Stimulated activated naive CD8-positive, alpha-beta T cell treated with anti-CD3 and anti-CD28 coated beads, Interleukin-15, amount 100 ng/mL, for 72 hours (primary cell): ENCODE data around the gene FALEC.

Experiments used
- ATAC-seq: fragments of 150-1000 bp; cut with Tn5 transposase; 2 replicates; pipeline ENCODE4 v1.10.0; 2021; ENCODE audit warnings: mild to moderate bottlenecking, moderate library complexity
- DNase-seq, 2 donors: peaks; one replicate each; pipeline ENCODE4 v3.0.0; 2021 to 2022
- H3K27ac Mint-ChIP-seq, 2 donors: one replicate each; pipeline ENCODE4 v1.8.0; 2022; ENCODE audit warnings: mild to moderate bottlenecking in 2 of 2, mixed read lengths in 2 of 2, moderate library complexity in 2 of 2
- H3K27me3 Mint-ChIP-seq: one replicate; pipeline ENCODE4 v1.8.0; 2022; ENCODE audit warnings: mixed read lengths
- H3K4me1 Mint-ChIP-seq: one replicate; pipeline ENCODE4 v1.8.0; 2022; ENCODE audit warnings: mild to moderate bottlenecking, mixed read lengths
- H3K4me3 Mint-ChIP-seq, 2 donors: one replicate each; pipeline ENCODE4 v1.8.0; 2022; ENCODE audit warnings: mild to moderate bottlenecking in 2 of 2, mixed read lengths in 2 of 2, moderate library complexity in 1 of 2
- H3K9me3 Mint-ChIP-seq, 2 donors: one replicate each; pipeline ENCODE4 v1.8.0; 2022; ENCODE audit warnings: mixed read lengths in 2 of 2

The FALEC gene

DNA sequence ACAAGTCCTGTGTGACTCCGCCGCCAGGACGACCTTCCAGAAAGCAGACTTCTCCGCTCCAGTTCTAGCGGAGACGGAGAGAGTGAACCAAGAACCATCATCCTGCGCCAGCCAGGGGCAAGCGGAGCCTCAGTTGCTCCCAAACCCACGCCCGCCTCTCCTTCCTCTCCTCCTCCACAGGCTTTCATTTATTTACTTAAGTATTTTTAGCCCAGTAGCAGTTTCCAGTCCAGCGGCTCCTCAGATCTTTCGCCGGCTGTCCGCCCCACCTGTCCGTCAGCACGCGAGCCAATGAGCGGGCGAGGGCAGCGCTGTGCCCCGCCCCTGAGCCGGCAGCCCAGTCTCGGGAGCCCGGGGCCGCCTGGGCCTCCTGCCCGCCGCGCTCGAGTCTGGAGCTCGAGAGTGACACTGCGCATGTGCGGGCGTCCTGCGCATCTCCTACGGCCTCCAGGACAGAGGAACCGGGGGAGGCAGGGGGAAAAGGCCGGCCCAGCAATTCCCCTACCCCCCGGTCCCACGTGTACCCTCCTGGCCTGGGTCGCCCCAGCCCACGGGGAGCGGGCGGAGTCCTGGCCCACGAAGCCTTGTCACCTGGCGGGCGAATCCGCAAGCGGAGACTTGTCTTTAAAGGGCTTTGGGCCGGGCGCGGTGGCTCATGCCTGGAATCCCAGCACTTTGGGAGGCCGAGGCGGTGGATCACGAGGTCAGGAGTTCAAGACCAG, at the start of gene FALEC:
TSS of gene FALEC (plus strand) at position 425 of the 722 bp plus-strand sequence.
- ATAC-seq (peak; percentile 98), DNase-seq (peak; percentile 93 to 94)
- no peaks in the 10 kb centered on the region for H3K9me3 Mint-ChIP-seq
- peaks cover 25% of the 10 kb centered on the region for H3K4me1 Mint-ChIP-seq
- H3K27ac Mint-ChIP-seq, result peak within 1 kb of the TSS; percentile 47 to 95
- peak within 1 kb of the TSS; percentile 86 to 93 for H3K4me3 Mint-ChIP-seq
- no peaks in the 10 kb centered on the region for H3K27me3 Mint-ChIP-seq

DNA sequence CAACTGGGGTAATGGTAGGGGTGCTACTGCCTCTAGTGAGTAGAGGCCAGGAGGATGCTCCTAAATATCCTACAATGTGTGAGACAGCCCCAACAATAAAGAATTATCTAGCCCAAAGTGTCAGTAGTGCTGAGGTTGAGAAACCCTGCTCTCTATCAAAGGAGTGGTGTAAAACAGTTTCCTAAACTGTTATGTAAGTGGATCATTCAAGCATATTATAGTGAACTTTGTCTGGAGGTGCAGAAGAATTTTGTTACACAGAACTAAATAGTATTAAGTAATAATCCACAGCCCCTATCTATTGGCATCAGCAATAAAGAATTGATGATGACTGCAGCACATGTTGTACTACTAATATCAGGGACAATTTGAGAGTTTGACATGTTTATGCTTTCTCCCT, 48.6 kb upstream of the FALEC start:
- peaks cover 6% of the 10 kb centered on the region for H3K4me1 Mint-ChIP-seq
- H3K4me3 Mint-ChIP-seq, result no peak overlapping the region
- no peak overlapping the region for H3K27ac Mint-ChIP-seq
- DNase-seq, result no peak
- H3K9me3 Mint-ChIP-seq, result no peaks in the 10 kb centered on the region
- no peak for ATAC-seq
- no peaks in the 10 kb centered on the region for H3K27me3 Mint-ChIP-seq

DNA sequence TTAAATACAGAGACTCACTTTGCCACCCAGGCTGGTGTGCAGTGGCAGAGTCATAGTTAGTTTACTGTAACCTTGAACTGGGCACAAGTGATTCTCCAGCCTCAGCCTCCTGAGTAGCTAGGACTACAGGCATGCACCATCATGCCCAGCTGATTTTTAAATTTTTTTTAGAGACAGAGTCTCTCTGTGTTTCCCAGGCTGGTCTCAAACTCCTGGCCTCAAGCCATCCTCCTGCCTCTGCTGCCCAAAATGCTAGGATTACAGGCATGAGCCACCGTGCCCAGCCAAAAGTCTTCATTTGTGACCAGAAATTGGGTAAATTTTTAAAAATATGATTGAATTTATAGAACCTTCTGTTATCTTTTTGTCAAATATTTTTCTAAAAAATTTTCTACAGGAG, 46.3 kb upstream of the FALEC start:
- Mint-ChIP-seq H3K4me1 (peaks cover 3% of the 10 kb centered on the region), H3K4me3 (no peak overlapping the region), H3K9me3 (no peaks in the 10 kb centered on the region), H3K27me3 (no peaks in the 10 kb centered on the region), H3K27ac (no peak overlapping the region)
- DNase-seq, result no peak
- ATAC-seq, result no peak

DNA sequence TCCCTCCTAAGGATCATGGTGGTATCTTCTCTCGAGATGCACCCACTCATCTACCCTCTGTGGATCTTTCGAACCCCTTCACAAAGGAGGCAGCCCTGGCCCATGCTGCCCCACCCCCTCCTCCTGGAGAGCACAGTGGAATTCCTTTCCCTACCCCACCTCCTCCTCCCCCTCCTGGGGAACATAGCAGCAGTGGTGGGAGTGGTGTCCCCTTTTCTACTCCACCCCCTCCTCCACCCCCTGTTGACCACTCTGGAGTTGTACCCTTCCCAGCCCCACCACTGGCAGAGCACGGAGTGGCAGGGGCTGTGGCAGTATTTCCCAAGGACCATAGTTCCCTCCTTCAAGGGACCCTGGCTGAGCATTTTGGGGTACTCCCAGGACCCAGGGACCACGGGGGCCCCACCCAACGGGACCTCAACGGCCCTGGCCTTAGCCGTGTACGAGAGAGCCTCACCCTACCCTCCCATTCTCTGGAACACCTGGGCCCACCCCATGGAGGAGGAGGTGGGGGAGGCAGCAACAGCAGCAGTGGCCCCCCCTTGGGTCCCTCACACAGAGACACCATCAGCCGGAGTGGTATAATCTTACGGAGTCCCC, 42.9 kb upstream of the FALEC start:
- Mint-ChIP-seq H3K4me3 (no peak overlapping the region), H3K4me1 (peaks cover 10% of the 10 kb centered on the region), H3K27me3 (no peaks in the 10 kb centered on the region), H3K9me3 (no peaks in the 10 kb centered on the region), H3K27ac (peak overlapping the region in 1 of 2 donors; percentile 86)
- ATAC-seq (peak; percentile 42), DNase-seq (no peak)

DNA sequence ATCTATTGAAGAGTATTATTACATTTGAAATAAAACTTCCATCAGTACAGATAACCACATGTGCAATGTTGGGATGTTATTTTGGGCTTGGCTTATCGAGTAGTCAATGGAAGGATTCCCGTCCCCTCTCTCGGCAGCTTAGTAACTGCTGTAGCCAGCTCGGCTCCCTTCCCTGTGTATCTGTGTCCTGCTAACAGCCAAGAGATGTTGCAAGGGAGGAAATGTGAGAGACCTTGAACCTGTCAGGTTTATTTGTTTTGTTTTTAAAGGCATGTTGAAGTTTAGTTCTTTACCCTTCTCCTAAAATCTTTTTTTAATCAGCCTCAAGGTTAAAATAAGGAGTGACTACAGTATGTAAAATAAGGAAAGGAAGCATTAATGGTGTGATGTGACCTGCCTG, 41.9 kb upstream of the FALEC start:
- no peaks in the 10 kb centered on the region for H3K9me3 Mint-ChIP-seq
- ATAC-seq (no peak), DNase-seq (no peak)
- no peak overlapping the region for H3K27ac Mint-ChIP-seq
- no peak overlapping the region for H3K4me3 Mint-ChIP-seq
- no peaks in the 10 kb centered on the region for H3K27me3 Mint-ChIP-seq
- H3K4me1 Mint-ChIP-seq, result peaks cover 10% of the 10 kb centered on the region

GRCh38 chr1:150474869-150475268, 40.7 kb upstream of the FALEC start:
- no peak for DNase-seq

GRCh38 chr1:150476754-150477153, 38.8 kb upstream of the FALEC start:
- no peaks in the 10 kb centered on the region for H3K27me3 Mint-ChIP-seq
- DNase-seq, result no peak

More at GRCh38 chr1:150474869-150475268, 40.7 kb upstream of the FALEC start:
- H3K27me3 Mint-ChIP-seq, result no peaks in the 10 kb centered on the region
- H3K4me3 Mint-ChIP-seq, result no peak overlapping the region
- ATAC-seq, result no peak
- H3K9me3 Mint-ChIP-seq, result no peaks in the 10 kb centered on the region
- no peak overlapping the region for H3K27ac Mint-ChIP-seq
- H3K4me1 Mint-ChIP-seq, result peaks cover 10% of the 10 kb centered on the region

DNA sequence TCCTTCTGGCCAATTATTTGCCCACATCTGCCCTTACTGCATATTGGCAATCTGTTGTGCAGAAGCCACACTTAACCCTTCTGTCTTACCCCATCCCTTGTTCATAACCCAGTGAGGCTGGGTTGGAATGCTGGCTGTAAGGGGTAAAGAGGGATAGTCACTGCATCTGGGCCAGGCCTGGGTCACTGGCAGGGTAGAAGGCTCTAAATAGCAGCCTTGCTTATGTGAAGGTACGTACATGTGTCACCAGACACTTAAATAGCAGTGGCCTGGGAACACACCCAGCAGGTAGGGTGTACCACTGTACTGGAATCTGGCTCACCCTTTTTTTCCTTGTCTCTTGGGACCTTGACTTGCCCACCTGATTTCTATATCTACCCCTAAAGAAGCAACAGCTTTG, 38.2 kb upstream of the FALEC start:
- DNase-seq (no peak), ATAC-seq (no peak)
- Mint-ChIP-seq H3K27ac (no peak overlapping the region), H3K4me1 (peaks cover 10% of the 10 kb centered on the region), H3K4me3 (no peak overlapping the region), H3K27me3 (no peaks in the 10 kb centered on the region), H3K9me3 (no peaks in the 10 kb centered on the region)

More at GRCh38 chr1:150476754-150477153, 38.8 kb upstream of the FALEC start:
- Mint-ChIP-seq H3K27ac (no peak overlapping the region), H3K9me3 (no peaks in the 10 kb centered on the region), H3K4me3 (no peak overlapping the region), H3K4me1 (peaks cover 10% of the 10 kb centered on the region)
- ATAC-seq, result no peak

DNA sequence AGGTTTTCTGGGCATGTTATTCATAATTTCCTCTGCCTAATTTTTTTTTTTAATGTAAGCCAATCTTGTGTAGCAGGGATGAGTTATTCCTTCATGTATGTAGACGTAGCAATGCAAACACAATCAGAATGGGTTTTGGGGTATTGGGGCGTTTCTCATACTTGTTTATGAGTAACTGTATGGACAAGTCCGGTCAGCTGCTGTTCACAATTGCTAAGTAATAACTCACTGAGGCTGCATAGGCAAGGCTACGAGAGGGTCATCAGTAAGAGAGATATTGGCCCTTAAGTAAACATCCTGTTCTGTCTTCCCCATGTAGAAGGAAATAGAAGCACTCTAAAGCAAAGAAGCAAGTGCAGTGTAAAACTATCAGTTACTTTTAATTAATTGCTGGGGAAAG, 37.8 kb upstream of the FALEC start:
- H3K4me3 Mint-ChIP-seq, result no peak overlapping the region
- H3K27ac Mint-ChIP-seq, result no peak overlapping the region
- ATAC-seq (no peak), DNase-seq (no peak)
- no peaks in the 10 kb centered on the region for H3K9me3 Mint-ChIP-seq
- H3K27me3 Mint-ChIP-seq, result no peaks in the 10 kb centered on the region
- peaks cover 10% of the 10 kb centered on the region for H3K4me1 Mint-ChIP-seq

GRCh38 chr1:150479370-150479769, 36.2 kb upstream of the FALEC start:
- DNase-seq, result no peak
- Mint-ChIP-seq H3K4me1 (peaks cover 10% of the 10 kb centered on the region), H3K27me3 (no peaks in the 10 kb centered on the region), H3K27ac (peak overlapping the region in 1 of 2 donors; percentile 42), H3K9me3 (no peaks in the 10 kb centered on the region), H3K4me3 (no peak overlapping the region)
- no peak for ATAC-seq

GRCh38 chr1:150479927-150480352, 35.6 kb upstream of the FALEC start:
- Mint-ChIP-seq H3K27ac (no peak overlapping the region), H3K4me3 (no peak overlapping the region), H3K27me3 (no peaks in the 10 kb centered on the region), H3K9me3 (no peaks in the 10 kb centered on the region), H3K4me1 (peaks cover 13% of the 10 kb centered on the region)
- DNase-seq, result no peak
- no peak for ATAC-seq

DNA sequence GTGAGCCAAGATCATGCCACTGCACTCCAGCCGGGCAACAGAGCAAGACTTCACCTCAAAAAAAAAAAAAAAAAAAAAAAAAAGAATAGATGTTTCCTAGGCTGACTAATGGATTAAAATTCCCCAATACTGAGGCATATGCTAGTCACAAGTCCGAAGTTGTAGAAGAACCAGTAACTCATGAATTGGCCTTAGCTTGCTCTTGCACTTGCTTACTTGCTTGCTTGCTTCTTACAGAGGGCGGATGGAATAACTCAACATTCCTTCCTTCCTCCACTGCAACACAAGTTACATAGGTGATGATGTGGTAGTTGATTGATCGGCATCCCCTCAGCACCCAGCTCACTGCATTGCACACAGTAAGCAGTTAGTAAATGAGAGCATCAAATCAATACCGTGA, 31.1 kb upstream of the FALEC start:
- H3K4me3 Mint-ChIP-seq, result no peak overlapping the region
- no peaks in the 10 kb centered on the region for H3K9me3 Mint-ChIP-seq
- no peak for ATAC-seq
- H3K27ac Mint-ChIP-seq, result no peak overlapping the region
- peaks cover 28% of the 10 kb centered on the region for H3K4me1 Mint-ChIP-seq
- no peak for DNase-seq
- H3K27me3 Mint-ChIP-seq, result no peaks in the 10 kb centered on the region

- DNase-seq (no peak), ATAC-seq (no peak)
- Mint-ChIP-seq H3K27me3 (no peaks in the 10 kb centered on the region), H3K4me1 (peaks cover 28% of the 10 kb centered on the region), H3K9me3 (no peaks in the 10 kb centered on the region), H3K4me3 (no peak overlapping the region), H3K27ac (no peak overlapping the region)
These were observed 30.7 kb upstream of the FALEC start for GRCh38 chr1:150484861-150485260.

DNA sequence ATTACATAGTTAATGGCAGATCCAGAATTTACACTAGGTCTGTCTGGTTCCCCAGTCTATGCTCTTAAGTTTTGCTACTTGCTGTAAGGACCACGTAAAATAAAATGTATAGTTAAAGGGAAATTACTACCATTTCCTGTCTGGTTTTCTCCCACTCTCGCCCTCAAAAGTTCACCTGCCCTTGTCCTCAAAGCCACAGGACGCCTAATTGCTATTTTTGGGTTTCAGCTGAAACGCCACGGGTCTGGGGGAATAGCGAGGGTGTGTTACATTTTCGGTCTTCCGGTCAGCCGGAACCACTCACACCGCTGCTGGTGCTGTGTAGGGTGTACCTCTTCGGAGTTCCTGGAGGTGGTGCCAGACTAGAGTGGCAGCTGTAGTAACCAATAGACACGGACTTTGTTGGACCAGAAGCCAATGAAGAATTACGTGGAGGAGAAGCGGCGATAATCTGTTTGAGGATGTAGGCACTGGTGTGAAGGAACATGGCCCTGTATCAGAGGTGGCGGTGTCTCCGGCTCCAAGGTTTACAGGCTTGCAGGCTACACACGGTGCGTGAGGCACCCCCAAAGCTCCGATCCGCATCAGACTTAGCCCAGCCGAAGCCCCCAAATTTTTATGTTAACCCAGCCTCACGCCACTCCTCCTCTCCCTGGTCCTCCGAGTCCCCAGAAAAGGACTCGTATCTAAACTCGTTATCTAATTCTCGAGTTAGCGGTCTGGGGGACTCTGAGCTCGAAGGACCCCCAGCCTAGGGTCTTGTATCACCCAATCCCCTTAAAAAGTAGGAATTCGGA, 28.4 kb upstream of the FALEC start, which contains the start of gene TARS2:
TSS of gene TARS2 (plus strand) at position 454 of the 797 bp plus-strand sequence. CDS start at position 486, 32 bp downstream.
- peaks cover 28% of the 10 kb centered on the region for H3K4me1 Mint-ChIP-seq
- H3K4me3 Mint-ChIP-seq, result peak within 1 kb of the TSS; percentile 92 to 98
- H3K27ac Mint-ChIP-seq, result peak within 1 kb of the TSS; percentile 95 to 99
- no peaks in the 10 kb centered on the region for H3K9me3 Mint-ChIP-seq
- peak; percentile 100 for ATAC-seq
- H3K27me3 Mint-ChIP-seq, result no peaks in the 10 kb centered on the region
- DNase-seq, result peak; percentile 96 to 98

DNA sequence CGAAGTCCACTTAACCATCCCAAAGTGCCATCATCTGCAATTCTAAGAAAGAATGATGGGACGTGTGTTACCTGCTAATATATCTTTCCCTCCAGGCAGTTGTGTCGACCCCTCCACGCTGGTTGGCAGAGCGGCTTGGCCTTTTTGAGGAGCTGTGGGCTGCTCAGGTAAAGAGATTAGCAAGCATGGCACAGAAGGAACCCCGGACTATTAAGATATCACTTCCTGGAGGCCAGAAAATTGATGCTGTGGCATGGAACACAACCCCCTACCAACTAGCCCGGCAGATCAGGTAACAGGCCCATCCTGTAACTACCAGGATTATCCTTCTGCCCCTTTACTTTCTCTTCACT, 27.8 kb upstream of the FALEC start:
- Mint-ChIP-seq H3K4me3 (peak overlapping the region; percentile 92 to 98), H3K4me1 (peaks cover 28% of the 10 kb centered on the region), H3K27ac (peak overlapping the region; percentile 95 to 99), H3K9me3 (no peaks in the 10 kb centered on the region), H3K27me3 (no peaks in the 10 kb centered on the region)
- ATAC-seq, result no peak
- no peak for DNase-seq

DNA sequence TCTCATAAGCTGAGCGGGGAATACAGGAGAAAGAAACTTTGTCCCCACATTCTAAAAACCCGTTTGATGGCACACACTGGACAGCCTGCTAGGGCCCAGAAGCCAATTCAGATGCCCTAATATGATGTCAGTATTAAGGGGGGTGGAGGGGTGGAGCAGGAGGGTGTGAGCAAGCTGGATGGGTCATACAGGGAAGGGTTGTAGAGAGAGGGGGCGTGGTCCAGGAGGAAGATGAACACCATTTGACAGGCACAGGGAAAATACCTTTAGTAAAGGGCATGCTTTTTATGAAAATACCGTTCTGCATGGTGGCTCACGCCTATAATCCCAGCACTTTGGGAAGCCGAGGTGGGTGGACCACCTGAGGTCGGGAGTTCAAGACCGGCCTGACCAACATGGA, 22.4 kb upstream of the FALEC start:
- no peak overlapping the region for H3K4me3 Mint-ChIP-seq
- H3K4me1 Mint-ChIP-seq, result peaks cover 13% of the 10 kb centered on the region
- ATAC-seq (no peak), DNase-seq (no peak)
- H3K9me3 Mint-ChIP-seq, result no peaks in the 10 kb centered on the region
- no peaks in the 10 kb centered on the region for H3K27me3 Mint-ChIP-seq
- H3K27ac Mint-ChIP-seq, result no peak overlapping the region
